HepG2 (cell line): ENCODE results near the gene ACCSL. TPM values are rescaled to one million over a fixed set of nuclear protein-coding genes. Genes with fewer than 3 reads are reported as not detected.

Experiments used
- ATAC-seq: fragments of 200-7000 bp; cut with Tn5 transposase; 3 replicates; pipeline ENCODE4 v1.9.1; 2020; ENCODE audit warnings: mild to moderate bottlenecking, moderate library complexity
- BruUV-seq: library from RNA; stranded (reverse); fragments of 400-500 nt; replicated peaks from 2 replicates; lab custom pipeline; 2021; lab: Mats Ljungman, UMichigan
- CTCF ChIA-PET: fragments of 300-600 bp; formaldehyde crosslinking; extraction: SDS; loops from one replicate; lab custom pipeline; 2021; ENCODE audit warnings: low total read pairs, inconsistent platforms, low intra/inter-chr PET ratio; lab: Yijun Ruan, JAX
- POLR2A ChIA-PET: fragments of 350-600 bp; sonication (Branson Sonifier 250); formaldehyde crosslinking; loops from one replicate; lab custom pipeline; 2020; ENCODE audit warnings: antibody characterized with exemption, inconsistent platforms; lab: Yijun Ruan, JAX
- DNase-seq: peaks from one replicate; pipeline ENCODE4 v3.0.0-alpha.2; 2015; ENCODE audit warnings: low spot score
- FAIRE-seq: peaks from 3 replicates; lab custom pipeline; 2011; peaks lifted over from hg19 to GRCh38; lab: Jason Lieb, UNC
- H2AFZ ChIP-seq: one replicate; pipeline ENCODE4 v1.6.1; 2011; ENCODE audit warnings: low read length, inconsistent platforms
- H3K27ac ChIP-seq: fragments of 300-600 bp; 3 replicates; pipeline ENCODE4 v1.8.0; 2011; ENCODE audit warnings: mixed run types, mild to moderate bottlenecking, mixed read lengths, low read length, inconsistent platforms; ENCODE audit not compliant: insufficient read depth; ENCODE audit errors: extremely low read length
- H3K27me3 ChIP-seq, 2 experiments: fragments of 200-600 bp in 1 of 2; 2 replicates in 1 of 2; 3 replicates in 1 of 2; pipeline versions ENCODE4 v1.6.0 to v1.8.0; 2011; ENCODE audit warnings: low read length in 2 of 2, mild to moderate bottlenecking in 2 of 2, moderate library complexity in 2 of 2, inconsistent platforms in 1 of 2; ENCODE audit not compliant: insufficient read depth in 2 of 2, control insufficient read depth in 1 of 2
- H3K36me3 ChIP-seq, 2 experiments: fragments of 200-600 bp in 1 of 2; replicated peaks in 1 of 2; 2 replicates in 1 of 2; 3 replicates in 1 of 2; pipeline versions ENCODE4 v1.5.1 to v1.8.0; 2011; ENCODE audit warnings: low read length in 2 of 2, inconsistent platforms in 1 of 2; ENCODE audit not compliant: insufficient read depth in 2 of 2, control insufficient read depth in 1 of 2
- H3K4me1 ChIP-seq: 2 replicates; pipeline ENCODE4 v1.5.1; 2012; ENCODE audit warnings: low read length, inconsistent platforms; ENCODE audit not compliant: insufficient read depth
- H3K4me2 ChIP-seq: 2 replicates; pipeline ENCODE4 v1.6.0; 2011; ENCODE audit warnings: low read depth, low read length, inconsistent platforms
- H3K4me3 ChIP-seq, 3 experiments: fragments of 200-600 bp in 1 of 3; sonication (generic), shearing (Covaris generic) in 1 of 3; replicated peaks in 1 of 3; 2 replicates each; pipeline ENCODE4 v1.5.1; 2011 to 2016; ENCODE audit warnings: low read length in 3 of 3, inconsistent platforms in 2 of 3, low read depth in 2 of 3, mild to moderate bottlenecking in 2 of 3, control low read depth in 1 of 3, mixed read lengths in 1 of 3; ENCODE audit not compliant: insufficient read depth in 1 of 3
- H3K79me2 ChIP-seq: one replicate; pipeline ENCODE4 v1.6.1; 2011; ENCODE audit warnings: low read length, inconsistent platforms; ENCODE audit not compliant: insufficient read depth
- H3K9ac ChIP-seq: 2 replicates; pipeline ENCODE4 v1.6.0; 2011; ENCODE audit warnings: mild to moderate bottlenecking, low read depth, low read length, inconsistent platforms; ENCODE audit not compliant: insufficient read depth
- H3K9me3 ChIP-seq: 2 replicates; pipeline ENCODE4 v1.5.1; 2012; ENCODE audit warnings: mild to moderate bottlenecking, low read length
- H4K20me1 ChIP-seq: 2 replicates; pipeline ENCODE4 v1.6.0; 2011; ENCODE audit warnings: inconsistent platforms, mild to moderate bottlenecking, low read length, moderate library complexity; ENCODE audit not compliant: insufficient read depth
- ARNT2 ChIP-seq: sonication (generic); formaldehyde crosslinking; IDR thresholded peaks from 2 replicates; pipeline ENCODE4 v1.8.0; 2022; ENCODE audit warnings: mild to moderate bottlenecking, low read depth, missing genetic modification reagents, moderate library complexity
- DNMT1 ChIP-seq: sonication (generic); formaldehyde crosslinking; IDR thresholded peaks from 2 replicates; pipeline ENCODE4 v1.5.1; 2020; ENCODE audit warnings: mild to moderate bottlenecking, missing genetic modification reagents
- ELF1 ChIP-seq: sonication (generic); formaldehyde crosslinking; IDR thresholded peaks from 2 replicates; pipeline ENCODE4 v1.4.0; 2020; ENCODE audit warnings: missing genetic modification reagents
- ELF4 ChIP-seq: sonication (generic); formaldehyde crosslinking; IDR thresholded peaks from 2 replicates; pipeline ENCODE4 v1.5.0; 2020; ENCODE audit warnings: missing genetic modification reagents, mild to moderate bottlenecking, moderate library complexity, borderline replicate concordance
- FLYWCH1 ChIP-seq: sonication (generic); formaldehyde crosslinking; IDR thresholded peaks from 2 replicates; pipeline ENCODE4 v1.8.1; 2023; ENCODE audit warnings: mild to moderate bottlenecking, missing genetic modification reagents
- HINFP ChIP-seq: sonication (generic); formaldehyde crosslinking; IDR thresholded peaks from 2 replicates; pipeline ENCODE4 v1.4.0; 2020; ENCODE audit warnings: low read depth, mild to moderate bottlenecking, missing genetic modification reagents
- KLF16 ChIP-seq, 2 experiments: sonication (generic) in 1 of 2; formaldehyde crosslinking in 1 of 2; IDR thresholded peaks; 2 replicates each; pipeline versions ENCODE4 v1.6.1 to v1.8.0; 2016 to 2023; ENCODE audit warnings: missing genetic modification reagents in 2 of 2, missing compliant biosample characterization in 1 of 2
- NPAS2 ChIP-seq: sonication (generic); formaldehyde crosslinking; IDR thresholded peaks from 2 replicates; pipeline ENCODE4 v1.8.0; 2022; ENCODE audit warnings: mild to moderate bottlenecking, missing genetic modification reagents, borderline replicate concordance
- RBAK ChIP-seq: sonication (generic); formaldehyde crosslinking; IDR thresholded peaks from 2 replicates; pipeline ENCODE4 v1.5.1; 2020; ENCODE audit warnings: mild to moderate bottlenecking, missing genetic modification reagents
- RXRA ChIP-seq: sonication (generic); formaldehyde crosslinking; IDR thresholded peaks from 2 replicates; pipeline ENCODE4 v1.5.1; 2020; ENCODE audit warnings: missing genetic modification reagents
- SP1 ChIP-seq, 2 experiments: fragments of 450-650 bp in 1 of 2; sonication (generic) in 1 of 2; formaldehyde crosslinking in 1 of 2; IDR thresholded peaks; 2 replicates each; pipeline versions ENCODE4 v1.4.0 to v1.6.1; 2016 to 2020; ENCODE audit warnings: missing genetic modification reagents in 1 of 2
- ZBTB20 ChIP-seq: sonication (generic); formaldehyde crosslinking; IDR thresholded peaks from 2 replicates; pipeline ENCODE4 v1.8.1; 2023; ENCODE audit warnings: missing genetic modification reagents, low read depth, mild to moderate bottlenecking, borderline replicate concordance
- ZC3H13 ChIP-seq: sonication (generic); formaldehyde crosslinking; IDR thresholded peaks from 2 replicates; pipeline ENCODE4 v1.8.1; 2023; ENCODE audit warnings: mild to moderate bottlenecking, missing genetic modification reagents, moderate library complexity
- ZC3H4 ChIP-seq: sonication (generic); formaldehyde crosslinking; IDR thresholded peaks from 2 replicates; pipeline ENCODE4 v1.4.0; 2020; ENCODE audit warnings: missing genetic modification reagents, borderline replicate concordance
- ZFX ChIP-seq: sonication (generic); formaldehyde crosslinking; IDR thresholded peaks from 2 replicates; pipeline ENCODE4 v1.4.0; 2020; ENCODE audit warnings: mild to moderate bottlenecking, low read depth, missing genetic modification reagents, moderate library complexity
- ZNF235 ChIP-seq: sonication (generic); formaldehyde crosslinking; IDR thresholded peaks from 2 replicates; pipeline ENCODE4 v1.8.1; 2023; ENCODE audit warnings: mild to moderate bottlenecking, missing genetic modification reagents, borderline replicate concordance
- ZNF337 ChIP-seq: sonication (generic); formaldehyde crosslinking; IDR thresholded peaks from 2 replicates; pipeline ENCODE4 v1.5.1; 2020; ENCODE audit warnings: missing genetic modification reagents, low read depth, mild to moderate bottlenecking, borderline replicate concordance
- ZNF605 ChIP-seq: sonication (generic); formaldehyde crosslinking; IDR thresholded peaks from 2 replicates; pipeline ENCODE4 v1.8.0; 2022; ENCODE audit warnings: mild to moderate bottlenecking, missing genetic modification reagents
- ZNF614 ChIP-seq: IDR thresholded peaks from 2 replicates; pipeline ENCODE4 v1.6.1; 2018; ENCODE audit warnings: missing biosample characterization, missing genetic modification reagents, inconsistent platforms, borderline replicate concordance
- ZNF644 ChIP-seq: IDR thresholded peaks from 2 replicates; pipeline ENCODE4 v1.6.1; 2016; ENCODE audit warnings: low read depth
- ZNF746 ChIP-seq: sonication (generic); formaldehyde crosslinking; IDR thresholded peaks from 2 replicates; pipeline ENCODE4 v1.8.0; 2022; ENCODE audit warnings: mild to moderate bottlenecking, missing genetic modification reagents
- ZNF781 ChIP-seq: sonication (generic); formaldehyde crosslinking; IDR thresholded peaks from 2 replicates; pipeline ENCODE4 v1.5.1; 2020; ENCODE audit warnings: borderline replicate concordance, mild to moderate bottlenecking, missing genetic modification reagents; ENCODE audit errors: not compliant biosample characterization
- WGBS: methylation state at CpG from one replicate; pipeline ENCODE4 v1.1.6; 2017; ENCODE audit warnings: low lambda C conversion rate; 5-methylcytosine and 5-hydroxymethylcytosine counted together
- in situ Hi-C: cut with HindIII; loops from 2 replicates; pipeline ENCODE4 v1.10.0; 2017; ENCODE audit warnings: low pct_unique_long_range_greater_than_20kb; ENCODE audit not compliant: extremely low pct_ligation_motif_present
- intact Hi-C: fragments of 100-400 bp; cut with micrococcal nuclease; formaldehyde crosslinking; loops from one replicate; pipeline ENCODE4 v1.10.0; 2022; ENCODE audit not compliant: unreplicated experiment
- polyA plus RNA-seq, 8 experiments: library from polyadenylated mRNA; depleted of rRNA in 3 of 8; stranded (reverse) in 7 of 8; unstranded in 1 of 8; fragments of >200 nt; fragmentation: Illumina TruSeq in 4 of 8; extraction: Trizol in 4 of 8; gene quantifications; 2 replicates each; pipeline versions ENCODE4 v1.2.1 to v1.2.3, GENCODE V29; 2011 to 2016; ENCODE audit warnings: low read depth in 4 of 8, missing spikeins in 1 of 8, mixed read lengths in 1 of 8; ENCODE audit not compliant: insufficient read depth in 1 of 8
- total RNA-seq, 5 experiments: library from RNA; depleted of rRNA; stranded (reverse); fragments of >200 nt; fragmentation: Illumina TruSeq; extraction: Trizol; gene quantifications; 2 replicates each; pipeline ENCODE4 v1.2.3, GENCODE V29; 2016; ENCODE audit warnings: low read depth in 1 of 5
- TF ChIP-seq, protein P1 (sequence below): sonication (generic); formaldehyde crosslinking; IDR thresholded peaks from 2 replicates; pipeline ENCODE4 v1.4.0; 2020; ENCODE audit warnings: mild to moderate bottlenecking, missing genetic modification reagents

The ACCSL gene
- total and polyA plus RNA-seq, 2 of the 13 experiments (the other 11 are each of a cell fraction or from before 2014, with no cell fraction given), result not detected

- H3K36me3 ChIP-seq, result no peaks in the 10 kb centered on the region
- FAIRE-seq (no peak), ATAC-seq (peak; percentile 99), DNase-seq (peak; percentile 51)
- intact Hi-C loops (no loop called here), in situ Hi-C loops (no loop called here)
- H3K9ac ChIP-seq, result peak within 1 kb of the TSS; percentile 12; the same call in 1 of the 2 replicates
- peak within 1 kb of the TSS; percentile 26 to 66 (median 28); a peak in 5 of 6 replicates for H3K4me3 ChIP-seq
- WGBS, result 59% methylated on average over 34 of the region's 70 CpGs
- no TSS peak for BruUV-seq
- POLR2A ChIA-PET, result no interaction called here
- no peaks in the 10 kb centered on the region for H3K9me3 ChIP-seq
- H3K27ac ChIP-seq, result no peak within 1 kb of the TSS
- 0 out of 2 replicates have a peak, but pooled peaks cover 13% of the 10 kb centered on the region for H3K4me1 ChIP-seq
- H3K4me2 ChIP-seq, result peak within 1 kb of the TSS; percentile 74
- peaks cover 0 to 8% of the 10 kb centered on the region in 2 experiments; a peak in 2 of 5 replicates for H3K27me3 ChIP-seq
- H2AFZ ChIP-seq, result no peak within 1 kb of the TSS
- H4K20me1 ChIP-seq, result no peaks in the 10 kb centered on the region
- CTCF ChIA-PET, result no interaction called here
- H3K79me2 ChIP-seq, result no peaks in the 10 kb centered on the region
- 0 out of 2 replicates have a peak, but pooled peaks have one; percentile 34 for TF ChIP-seq RXRA
- TF ChIP-seq, protein P1, sequence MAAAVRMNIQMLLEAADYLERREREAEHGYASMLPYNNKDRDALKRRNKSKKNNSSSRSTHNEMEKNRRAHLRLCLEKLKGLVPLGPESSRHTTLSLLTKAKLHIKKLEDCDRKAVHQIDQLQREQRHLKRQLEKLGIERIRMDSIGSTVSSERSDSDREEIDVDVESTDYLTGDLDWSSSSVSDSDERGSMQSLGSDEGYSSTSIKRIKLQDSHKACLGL (CRISPR knock-in tag), result peak; percentile 38; the same call in 1 of the 2 replicates
- no peak for TF ChIP-seq FLYWCH1
- TF ChIP-seq ELF1 (CRISPR knock-in tag), result peak; percentile 38; the same call in 1 of the 2 replicates
- TF ChIP-seq ZNF235 (CRISPR knock-in tag), result no peak
- TF ChIP-seq ZNF337 (CRISPR knock-in tag), result no peak
- no peak for TF ChIP-seq SP1 (IDR thresholded peaks at IDR 0.05)
- TF ChIP-seq SP1 (CRISPR knock-in tag; IDR thresholded peaks at IDR 0.05), result no peak
- no peak for TF ChIP-seq ZC3H4 (CRISPR knock-in tag)
- TF ChIP-seq ZNF781 (CRISPR knock-in tag), result no peak
- no peak for TF ChIP-seq ELF4 (CRISPR knock-in tag)
- no peak for TF ChIP-seq ZNF614 (CRISPR knock-in tag)
- 0 out of 2 replicates have a peak, but pooled peaks have one; percentile 40 for TF ChIP-seq HINFP (CRISPR knock-in tag)
- TF ChIP-seq ZNF746 (CRISPR knock-in tag), result no peak
- no peak for TF ChIP-seq ZNF644 (CRISPR knock-in tag)
- TF ChIP-seq NPAS2, result no peak
- peak; percentile 56; the same call in 1 of the 2 replicates for TF ChIP-seq ZFX (CRISPR knock-in tag)
- TF ChIP-seq DNMT1 (CRISPR knock-in tag), result 0 out of 2 replicates have a peak, but pooled peaks have one; percentile 74
- TF ChIP-seq ZC3H13, result no peak
- TF ChIP-seq ZBTB20, result no peak
- no peak for TF ChIP-seq RBAK
- TF ChIP-seq ZNF605 (CRISPR knock-in tag), result no peak
- TF ChIP-seq ARNT2 (CRISPR knock-in tag), result no peak
- peak in 1 of 2 experiments; percentile 35; a peak in 1 of 4 replicates for TF ChIP-seq KLF16 (CRISPR knock-in tag; IDR thresholded peaks at IDR 0.05)
Measured at GRCh38 chr11:44065841-44066731, 18.3 kb downstream of the ACCSL start, which contains the start of gene ACCS. Gene ACCS, plus strand, starts transcription at chr11:44066270. Its CDS starts 1,358 bp downstream, at chr11:44067628.
